ENCODE data around the gene TMEM18. TPM values are rescaled to one million over a fixed set of nuclear protein-coding genes. Genes with fewer than 3 reads are reported as not detected.

The TMEM18 gene
- total and polyA plus RNA-seq, 9 of the 15 experiments (the other 6 are each of a cell fraction or from before 2014, with no cell fraction given), result 12.8 to 55.9 (median 21.8) TPM

GRCh38 chr2:723761-724160 lies 46.6 kb upstream of the TMEM18 start:
- Histone ChIP-seq H3K4me1 (replicated peaks in 1 of 2; ENCODE audit: control insufficient read depth in 2 of 2, insufficient read depth in 2 of 2, low read length in 2 of 2) (no peaks in the 10 kb centered on the region), H3K9ac (ENCODE audit: insufficient read depth in 1 of 2, low read depth in 2 of 2, low read length in 2 of 2) (no peak overlapping the region), H3K4me3 (no peak overlapping the region), H3K9me3 (replicated peaks; ENCODE audit: control insufficient read depth, insufficient read depth, low read depth, low read length) (no peaks in the 10 kb centered on the region), H3K27ac (ENCODE audit: extremely low read depth, low read depth, low read length) (no peak overlapping the region), H3K4me2 (ENCODE audit: insufficient read depth, low read length) (no peak overlapping the region), H3K79me2 (ENCODE audit: control insufficient read depth, insufficient read depth, low read length) (no peaks in the 10 kb centered on the region), H4K20me1 (replicated peaks; ENCODE audit: control insufficient read depth, insufficient read depth, low read length) (no peaks in the 10 kb centered on the region), H3K27me3 (ENCODE audit: control insufficient read depth in 2 of 2, insufficient read depth in 2 of 2, low read length in 2 of 2) (peaks cover 11 to 46% of the 10 kb centered on the region in 2 experiments; a peak in 4 of 5 replicates), H3K36me3 (ENCODE audit: control insufficient read depth, insufficient read depth, low read length) (no peaks in the 10 kb centered on the region), H2AFZ (ENCODE audit: low read depth, low read length) (no peak overlapping the region), H3K9me1 (ENCODE audit: control insufficient read depth, insufficient read depth, low read length) (no peaks in the 10 kb centered on the region)
- CTCF ChIA-PET (ENCODE audit: low intra/inter-chr PET ratio), result no interaction called here
- WGBS (ENCODE audit: insufficient coverage, low coverage, missing lambda C conversion rate), result 0% methylated on average over 5 of the region's 5 CpGs
- TF ChIP-seq SMAD3 (CRISPR knock-in tag; conservative IDR thresholded peaks at IDR 0.05), result no peak
- no peak for TF ChIP-seq GATAD2B (IDR thresholded peaks at IDR 0.05; ENCODE audit: borderline replicate concordance)
- no peak for TF ChIP-seq SRSF3 (IDR thresholded peaks at IDR 0.05; ENCODE audit: insufficient read depth, low read length)
- TF ChIP-seq ZNF174 (CRISPR knock-in tag; IDR thresholded peaks at IDR 0.05), result no peak
- TF ChIP-seq GABPA (tag; conservative IDR thresholded peaks at IDR 0.05; ENCODE audit: low read depth), result no peak
- TF ChIP-seq SIX5 (IDR thresholded peaks at IDR 0.05; ENCODE audit: borderline replicate concordance in 1 of 2, insufficient read depth in 1 of 2, low read depth in 1 of 2, low read length in 2 of 2), result no peak
- no peak for TF ChIP-seq ZNF589 (CRISPR knock-in tag; IDR thresholded peaks at IDR 0.05; ENCODE audit: low read depth)
- no peak for TF ChIP-seq ZNF395 (CRISPR knock-in tag; IDR thresholded peaks at IDR 0.05)
- no peak for TF ChIP-seq KLF13 (tag; IDR thresholded peaks at IDR 0.05; ENCODE audit: borderline replicate concordance, low read depth)
- TF ChIP-seq, protein P1, sequence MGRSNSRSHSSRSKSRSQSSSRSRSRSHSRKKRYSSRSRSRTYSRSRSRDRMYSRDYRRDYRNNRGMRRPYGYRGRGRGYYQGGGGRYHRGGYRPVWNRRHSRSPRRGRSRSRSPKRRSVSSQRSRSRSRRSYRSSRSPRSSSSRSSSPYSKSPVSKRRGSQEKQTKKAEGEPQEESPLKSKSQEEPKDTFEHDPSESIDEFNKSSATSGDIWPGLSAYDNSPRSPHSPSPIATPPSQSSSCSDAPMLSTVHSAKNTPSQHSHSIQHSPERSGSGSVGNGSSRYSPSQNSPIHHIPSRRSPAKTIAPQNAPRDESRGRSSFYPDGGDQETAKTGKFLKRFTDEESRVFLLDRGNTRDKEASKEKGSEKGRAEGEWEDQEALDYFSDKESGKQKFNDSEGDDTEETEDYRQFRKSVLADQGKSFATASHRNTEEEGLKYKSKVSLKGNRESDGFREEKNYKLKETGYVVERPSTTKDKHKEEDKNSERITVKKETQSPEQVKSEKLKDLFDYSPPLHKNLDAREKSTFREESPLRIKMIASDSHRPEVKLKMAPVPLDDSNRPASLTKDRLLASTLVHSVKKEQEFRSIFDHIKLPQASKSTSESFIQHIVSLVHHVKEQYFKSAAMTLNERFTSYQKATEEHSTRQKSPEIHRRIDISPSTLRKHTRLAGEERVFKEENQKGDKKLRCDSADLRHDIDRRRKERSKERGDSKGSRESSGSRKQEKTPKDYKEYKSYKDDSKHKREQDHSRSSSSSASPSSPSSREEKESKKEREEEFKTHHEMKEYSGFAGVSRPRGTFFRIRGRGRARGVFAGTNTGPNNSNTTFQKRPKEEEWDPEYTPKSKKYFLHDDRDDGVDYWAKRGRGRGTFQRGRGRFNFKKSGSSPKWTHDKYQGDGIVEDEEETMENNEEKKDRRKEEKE (IDR thresholded peaks at IDR 0.05; ENCODE audit: borderline replicate concordance in 1 of 2, control insufficient read depth in 1 of 2, low read depth in 2 of 2, low read length in 1 of 2), result no peak
- TF ChIP-seq U2AF1 (optimal IDR thresholded peaks at IDR 0.05; ENCODE audit: low read depth, low read length), result no peak
- no peak for TF ChIP-seq MLX (CRISPR knock-in tag; conservative IDR thresholded peaks at IDR 0.05)
- no peak for TF ChIP-seq BRCA1 (IDR thresholded peaks at IDR 0.05)
- TF ChIP-seq BRCA1 (CRISPR knock-in tag; IDR thresholded peaks at IDR 0.05), result no peak
- BruUV-seq (replicated peaks), result no TSS peak
- POLR2A ChIA-PET, result no interaction called here
- DNase-seq (ENCODE audit: extremely low read depth in 1 of 4, low spot score in 3 of 4), result no peak
- intact Hi-C loops (cut with micrococcal nuclease), result no loop called here
- ATAC-seq, result no peak
- FAIRE-seq, result no peak
- in situ Hi-C loops (cut with MboI), result loop anchor here (25.0 kb wide), 1 partner anchor 814 kb away; no protein-coding TSS in a partner anchor

Measured in K562 (cell line).